AG04449 (cell line): ENCODE data around the gene ID2.
A peak's percentile ranks its signal among the peaks of the same experiment; 100 is the strongest.

Experiments used
- CTCF ChIA-PET: fragments of 350-600 bp; formaldehyde crosslinking; extraction: SDS; loops from one replicate; lab custom pipeline; 2021; ENCODE audit warnings: antibody characterized with exemption; lab: Yijun Ruan, JAX
- POLR2A ChIA-PET: fragments of 400-600, 350-600 bp; formaldehyde crosslinking; extraction: SDS; loops from one replicate; lab custom pipeline; 2020; ENCODE audit warnings: antibody characterized with exemption, inconsistent platforms; lab: Yijun Ruan, JAX
- DNase-seq: peaks from one replicate; pipeline ENCODE4 v3.0.0-alpha.2; 2010; ENCODE audit warnings: low read depth, low spot score
- H3K4me3 ChIP-seq: 2 replicates; pipeline ENCODE4 v1.5.1; 2011; ENCODE audit warnings: low read depth, mild to moderate bottlenecking, control low read depth, low read length
- CTCF ChIP-seq: IDR thresholded peaks from one replicate; pipeline ENCODE4 v1.5.1; 2011; ENCODE audit warnings: mild to moderate bottlenecking, moderate library complexity, low read length, control low read depth, inconsistent platforms; ENCODE audit not compliant: insufficient read depth; ENCODE audit errors: missing control alignments

ID2 gene

GRCh38 chr2:8684540-8684877 lies 2.7 kb downstream of the ID2 start:
- H3K4me3 ChIP-seq, result peak overlapping the region; percentile 92
- no peak for TF ChIP-seq CTCF
- CTCF ChIA-PET, result interaction anchor here (0.9 to 1.6 kb wide), 5 partner anchors 11 to 1587 kb away, joined by 3 to 18 read pairs (median 3); no protein-coding TSS in a partner anchor
- POLR2A ChIA-PET, result interaction anchor here (1.2 to 1.3 kb wide), 2 partner anchors 564 to 1257 kb away, joined by 3 to 7 read pairs; no protein-coding TSS in a partner anchor
- DNase-seq, result no peak

GRCh38 chr2:8684878-8685696 lies 3.2 kb downstream of the ID2 start:
- ChIA-PET POLR2A (interaction anchor here (1.2 to 1.3 kb wide), 2 partner anchors 565 to 1258 kb away, joined by 3 to 7 read pairs; no protein-coding TSS in a partner anchor), CTCF (interaction anchor here (0.9 to 1.6 kb wide), 5 partner anchors 11 to 1588 kb away, joined by 3 to 18 read pairs (median 3); no protein-coding TSS in a partner anchor)
- DNase-seq, result no peak
- peak overlapping the region; percentile 92 for H3K4me3 ChIP-seq
- TF ChIP-seq CTCF, result no peak

GRCh38 chr2:8685697-8686358 lies 4.0 kb downstream of the ID2 start:
- no peak for DNase-seq
- ChIA-PET POLR2A (interaction anchor here (1.3 kb wide), 1 partner anchor 566 kb away, joined by 3 read pairs; no protein-coding TSS in a partner anchor), CTCF (no interaction called here)
- TF ChIP-seq CTCF, result peak; percentile 85
- H3K4me3 ChIP-seq, result peak overlapping the region; percentile 92

- no peak overlapping the region for H3K4me3 ChIP-seq
- CTCF ChIA-PET, result interaction anchor here (2.6 kb wide), 1 partner anchor 72 kb away, joined by 11 read pairs; no protein-coding TSS in a partner anchor
- no peak for TF ChIP-seq CTCF
- POLR2A ChIA-PET, result no interaction called here
- no peak for DNase-seq
These were observed 10.1 kb downstream of the ID2 start for GRCh38 chr2:8691859-8692437.

- H3K4me3 ChIP-seq, result no peak overlapping the region
- CTCF ChIA-PET, result interaction anchor here (1.0 to 2.6 kb wide), 4 partner anchors 10 to 524 kb away, joined by 3 to 11 read pairs (median 8); no protein-coding TSS in a partner anchor
- no peak for DNase-seq
- no peak for TF ChIP-seq CTCF
- POLR2A ChIA-PET, result interaction anchor here (0.8 to 1.0 kb wide), 2 partner anchors 10 to 11 kb away, joined by 3 read pairs; partner anchors contain the start of gene ID2
These were observed 10.9 kb downstream of the ID2 start for GRCh38 chr2:8692783-8693156.
